GM10266 (cell line): ENCODE results near the gene CSAD.

Experiments
- DNase-seq: peaks from one replicate; pipeline ENCODE4 v3.0.0; 2012; ENCODE audit errors: extremely low spot score
- CTCF ChIP-seq: IDR thresholded peaks from 2 replicates; pipeline ENCODE4 v1.5.1; 2012; ENCODE audit warnings: mild to moderate bottlenecking, low read depth; ENCODE audit not compliant: control insufficient read depth, insufficient read depth; ENCODE audit errors: missing control alignments

The CSAD gene

DNA sequence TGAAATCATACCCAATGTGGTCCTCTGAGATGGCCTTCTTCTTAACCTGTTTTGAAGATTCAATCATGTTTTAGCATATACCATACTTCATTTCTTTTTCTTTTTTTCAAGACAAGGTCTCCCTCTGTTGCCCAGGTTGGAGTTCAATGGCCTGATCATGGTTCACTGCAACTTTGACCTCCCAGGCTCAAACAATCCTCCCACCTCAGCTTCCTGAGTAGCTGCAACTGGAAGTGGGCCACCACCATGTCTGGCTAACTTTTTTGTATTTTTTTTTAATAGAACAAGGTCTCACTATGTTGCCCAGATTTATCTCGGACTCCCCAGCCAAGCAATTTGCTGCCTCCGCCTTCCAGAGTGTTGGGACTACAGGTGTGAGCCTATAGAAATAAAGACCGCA is 47.0 kb downstream of the CSAD start:
- TF ChIP-seq CTCF, result no peak
- no peak for DNase-seq

DNA sequence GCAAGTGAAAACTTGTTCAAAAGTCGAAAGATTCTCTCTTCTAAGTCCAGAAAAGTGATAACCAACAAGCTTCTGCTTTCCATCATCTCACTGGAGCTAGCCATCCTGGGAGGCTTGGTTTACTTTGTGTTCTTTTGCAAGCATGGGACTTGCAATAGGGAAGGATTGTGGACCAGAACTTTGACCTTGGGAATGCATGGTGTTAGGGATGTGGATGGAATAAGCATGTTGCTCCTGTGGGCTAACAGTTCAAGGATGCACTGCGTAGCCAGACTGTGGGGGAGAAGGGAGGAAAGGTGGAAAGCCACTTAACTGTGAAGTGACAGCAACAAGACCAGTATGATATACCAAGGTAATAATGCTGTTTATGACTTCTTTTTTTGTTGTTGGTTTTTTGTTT is 48.9 kb downstream of the CSAD start:
- DNase-seq, result no peak
- no peak for TF ChIP-seq CTCF

GRCh38 chr12:53128780-53129569 is 51.8 kb downstream of the CSAD start:
- TF ChIP-seq CTCF, result no peak
- DNase-seq, result no peak

GRCh38 chr12:53127169-53127568 is 53.6 kb downstream of the CSAD start:
- no peak for DNase-seq
- TF ChIP-seq CTCF, result no peak

DNA sequence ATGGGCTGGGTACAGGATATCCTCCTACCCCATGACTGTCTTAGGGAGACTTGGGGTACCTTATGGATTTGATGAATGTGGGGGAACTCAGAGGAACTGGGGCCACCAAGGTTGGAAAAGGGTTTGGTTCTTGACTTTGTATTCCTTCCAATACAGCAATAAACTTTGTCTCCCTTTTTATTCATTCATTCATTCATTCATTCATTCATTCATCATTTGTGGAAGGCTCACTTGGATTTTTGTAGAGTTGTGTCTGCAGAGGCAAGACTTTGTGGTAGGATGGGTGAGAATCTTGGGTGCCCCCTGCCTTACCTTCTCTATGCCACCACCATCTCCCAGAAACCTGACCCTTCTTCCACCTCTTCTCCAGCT is 56.4 kb downstream of the CSAD start:
- no peak for TF ChIP-seq CTCF
- DNase-seq, result no peak

GRCh38 chr12:53123578-53124351 is 57.0 kb downstream of the CSAD start:
- peak; percentile 17 for DNase-seq
- TF ChIP-seq CTCF, result no peak

DNA sequence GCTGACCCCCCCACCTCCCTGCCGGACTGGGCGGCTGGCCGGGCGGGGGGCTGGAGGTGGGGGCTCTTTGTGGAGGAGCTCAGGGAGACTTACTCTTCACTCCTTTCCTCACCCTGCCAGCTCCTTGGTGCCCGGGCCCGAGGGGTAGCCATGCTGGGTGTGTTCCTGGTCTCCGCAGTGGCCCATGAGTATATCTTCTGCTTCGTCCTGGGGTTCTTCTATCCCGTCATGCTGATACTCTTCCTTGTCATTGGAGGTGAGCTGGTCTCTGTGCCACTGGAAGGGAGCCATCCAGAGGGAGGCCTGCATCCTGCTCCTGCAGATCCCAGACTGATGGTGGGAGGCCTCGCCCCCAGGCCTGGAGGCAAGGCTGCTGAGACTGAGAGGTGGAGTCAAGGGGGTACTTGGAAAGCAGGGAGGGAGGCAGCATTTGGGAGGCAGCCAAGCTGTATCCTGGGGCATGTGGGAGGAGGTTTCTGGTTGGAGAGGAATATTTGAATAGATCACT is 57.7 kb downstream of the CSAD start:
- TF ChIP-seq CTCF, result no peak
- DNase-seq, result no peak
